ENCODE data around the gene CCDC187.

DNA sequence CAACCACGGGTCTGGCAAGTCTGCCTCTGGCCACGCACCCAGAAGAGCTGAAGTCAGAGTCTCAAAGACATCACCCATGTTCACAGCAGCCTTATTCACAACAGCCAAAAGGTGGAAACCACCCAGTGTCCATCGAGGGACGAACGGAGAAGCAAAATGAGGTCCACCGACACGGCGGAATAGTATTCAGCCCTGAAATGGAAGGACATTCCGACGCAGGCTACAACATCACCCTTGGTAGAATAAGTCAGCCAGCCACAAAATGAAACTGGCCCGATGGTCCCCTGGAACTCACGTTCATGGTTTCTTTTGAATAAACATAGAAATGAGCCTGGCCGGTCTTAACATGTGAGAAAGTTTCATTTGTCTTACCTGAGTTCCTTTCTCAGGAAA, 16.9 kb downstream of the CCDC187 start:
- no peak for TF ChIP-seq CTCF (conservative IDR thresholded peaks at IDR 0.05)
- no peak for TF ChIP-seq ZFX (IDR thresholded peaks at IDR 0.05)
